ENCODE measurements around the gene TSNAXIP1.
A peak's percentile ranks its signal among the peaks of the same experiment; 100 is the strongest.

Gene TSNAXIP1

GRCh38 chr16:67779256-67780014 lies 27.3 kb upstream of the TSNAXIP1 start:
- peaks cover 15% of the 10 kb centered on the region; the same call in 1 of the 2 replicates for H3K36me3 ChIP-seq (ENCODE audit: insufficient read depth, low read length)
- H2AFZ ChIP-seq (ENCODE audit: low read length): no peak overlapping the region
- peaks cover 66% of the 10 kb centered on the region for H3K79me2 ChIP-seq (ENCODE audit: insufficient read depth, low read length)
- H3K27me3 ChIP-seq (ENCODE audit: insufficient read depth, low read length, poor library complexity, severe bottlenecking): no peaks in the 10 kb centered on the region
- peaks cover 8% of the 10 kb centered on the region for H4K20me1 ChIP-seq (ENCODE audit: insufficient read depth, low read length, poor library complexity, severe bottlenecking)
- H3K9me2 ChIP-seq (replicated peaks; ENCODE audit: low read depth, low read length): no peaks in the 10 kb centered on the region
- H3K9ac ChIP-seq (ENCODE audit: low read depth, low read length, poor library complexity, severe bottlenecking): peak overlapping the region; percentile 35
- TF ChIP-seq EZH2phosphoT487 (IDR thresholded peaks at IDR 0.05; ENCODE audit: borderline replicate concordance): no peak
- TF ChIP-seq, protein P1, sequence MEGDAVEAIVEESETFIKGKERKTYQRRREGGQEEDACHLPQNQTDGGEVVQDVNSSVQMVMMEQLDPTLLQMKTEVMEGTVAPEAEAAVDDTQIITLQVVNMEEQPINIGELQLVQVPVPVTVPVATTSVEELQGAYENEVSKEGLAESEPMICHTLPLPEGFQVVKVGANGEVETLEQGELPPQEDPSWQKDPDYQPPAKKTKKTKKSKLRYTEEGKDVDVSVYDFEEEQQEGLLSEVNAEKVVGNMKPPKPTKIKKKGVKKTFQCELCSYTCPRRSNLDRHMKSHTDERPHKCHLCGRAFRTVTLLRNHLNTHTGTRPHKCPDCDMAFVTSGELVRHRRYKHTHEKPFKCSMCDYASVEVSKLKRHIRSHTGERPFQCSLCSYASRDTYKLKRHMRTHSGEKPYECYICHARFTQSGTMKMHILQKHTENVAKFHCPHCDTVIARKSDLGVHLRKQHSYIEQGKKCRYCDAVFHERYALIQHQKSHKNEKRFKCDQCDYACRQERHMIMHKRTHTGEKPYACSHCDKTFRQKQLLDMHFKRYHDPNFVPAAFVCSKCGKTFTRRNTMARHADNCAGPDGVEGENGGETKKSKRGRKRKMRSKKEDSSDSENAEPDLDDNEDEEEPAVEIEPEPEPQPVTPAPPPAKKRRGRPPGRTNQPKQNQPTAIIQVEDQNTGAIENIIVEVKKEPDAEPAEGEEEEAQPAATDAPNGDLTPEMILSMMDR (conservative IDR thresholded peaks at IDR 0.05; ENCODE audit: low read length): no peak
- H3K4me3 ChIP-seq (ENCODE audit: low read length, poor library complexity, severe bottlenecking): no peak overlapping the region
- H3K4me2 ChIP-seq (ENCODE audit: low read depth, low read length, poor library complexity, severe bottlenecking): peak overlapping the region; percentile 16
- no peaks in the 10 kb centered on the region for H3K9me3 ChIP-seq (ENCODE audit: insufficient read depth, low read depth, low read length)
- H3K4me1 ChIP-seq (ENCODE audit: insufficient read depth, low read length, poor library complexity, severe bottlenecking): peaks cover 42% of the 10 kb centered on the region
- H3F3A ChIP-seq (ENCODE audit: low read depth): peaks cover 3% of the 10 kb centered on the region; the same call in 1 of the 2 replicates

- peaks cover 42% of the 10 kb centered on the region for H3K4me1 ChIP-seq (ENCODE audit: insufficient read depth, low read length, poor library complexity, severe bottlenecking)
- no peaks in the 10 kb centered on the region for H3K27me3 ChIP-seq (ENCODE audit: insufficient read depth, low read length, poor library complexity, severe bottlenecking)
- peak overlapping the region; percentile 13 for H3K4me3 ChIP-seq (ENCODE audit: low read length, poor library complexity, severe bottlenecking)
- H3K79me2 ChIP-seq (ENCODE audit: insufficient read depth, low read length): peaks cover 60% of the 10 kb centered on the region
- H3K9me2 ChIP-seq (replicated peaks; ENCODE audit: low read depth, low read length): no peaks in the 10 kb centered on the region
- H2AFZ ChIP-seq (ENCODE audit: low read length): no peak overlapping the region
- H3K36me3 ChIP-seq (ENCODE audit: insufficient read depth, low read length): peaks cover 10% of the 10 kb centered on the region; the same call in 1 of the 2 replicates
- H4K20me1 ChIP-seq (ENCODE audit: insufficient read depth, low read length, poor library complexity, severe bottlenecking): peaks cover 4% of the 10 kb centered on the region
- TF ChIP-seq, protein P1 (conservative IDR thresholded peaks at IDR 0.05; ENCODE audit: low read length): no peak
- TF ChIP-seq EZH2phosphoT487 (IDR thresholded peaks at IDR 0.05; ENCODE audit: borderline replicate concordance): no peak
- H3K9me3 ChIP-seq (ENCODE audit: insufficient read depth, low read depth, low read length): no peaks in the 10 kb centered on the region
- peak overlapping the region; percentile 69 for H3K4me2 ChIP-seq (ENCODE audit: low read depth, low read length, poor library complexity, severe bottlenecking)
- peak overlapping the region; percentile 69 for H3K9ac ChIP-seq (ENCODE audit: low read depth, low read length, poor library complexity, severe bottlenecking)
- H3F3A ChIP-seq (ENCODE audit: low read depth): peaks cover 3% of the 10 kb centered on the region; the same call in 1 of the 2 replicates
Observed at GRCh38 chr16:67780847-67781564, 25.7 kb upstream of the TSNAXIP1 start.

GRCh38 chr16:67781565-67781921 lies 25.1 kb upstream of the TSNAXIP1 start:
- H3K4me2 ChIP-seq (ENCODE audit: low read depth, low read length, poor library complexity, severe bottlenecking): peak overlapping the region; percentile 69
- peaks cover 4% of the 10 kb centered on the region for H4K20me1 ChIP-seq (ENCODE audit: insufficient read depth, low read length, poor library complexity, severe bottlenecking)
- no peaks in the 10 kb centered on the region for H3K9me3 ChIP-seq (ENCODE audit: insufficient read depth, low read depth, low read length)
- peaks cover 60% of the 10 kb centered on the region for H3K79me2 ChIP-seq (ENCODE audit: insufficient read depth, low read length)
- H3K9me2 ChIP-seq (replicated peaks; ENCODE audit: low read depth, low read length): no peaks in the 10 kb centered on the region
- H3K36me3 ChIP-seq (ENCODE audit: insufficient read depth, low read length): peaks cover 10% of the 10 kb centered on the region; the same call in 1 of the 2 replicates
- H3K27me3 ChIP-seq (ENCODE audit: insufficient read depth, low read length, poor library complexity, severe bottlenecking): no peaks in the 10 kb centered on the region
- peaks cover 3% of the 10 kb centered on the region; the same call in 1 of the 2 replicates for H3F3A ChIP-seq (ENCODE audit: low read depth)
- TF ChIP-seq, protein P1 (conservative IDR thresholded peaks at IDR 0.05; ENCODE audit: low read length): no peak
- TF ChIP-seq EZH2phosphoT487 (IDR thresholded peaks at IDR 0.05; ENCODE audit: borderline replicate concordance): no peak
- H2AFZ ChIP-seq (ENCODE audit: low read length): no peak overlapping the region
- peaks cover 42% of the 10 kb centered on the region for H3K4me1 ChIP-seq (ENCODE audit: insufficient read depth, low read length, poor library complexity, severe bottlenecking)
- peak overlapping the region; percentile 49 for H3K4me3 ChIP-seq (ENCODE audit: low read length, poor library complexity, severe bottlenecking)
- H3K9ac ChIP-seq (ENCODE audit: low read depth, low read length, poor library complexity, severe bottlenecking): peak overlapping the region; percentile 69

Measured in Loucy (cell line).